Mesodermal cell (in vitro differentiated cells): ENCODE results near the gene MARCHF10.
"Not testable (repeated sequence)": the region's sequence is repeated elsewhere in the genome, so short reads cannot be mapped to it uniquely, and the experiment has no call there.

ENCODE experiments used
- H3K27ac ChIP-seq: 2 replicates; pipeline ENCODE4 v1.7.0; 2013; ENCODE audit warnings: mild to moderate bottlenecking, low read depth, low read length, moderate library complexity; ENCODE audit not compliant: severe bottlenecking
- H3K36me3 ChIP-seq: 2 replicates; pipeline ENCODE4 v1.7.1; 2013; ENCODE audit warnings: mild to moderate bottlenecking, low read length, moderate library complexity; ENCODE audit not compliant: control insufficient read depth, insufficient read depth
- H3K4me1 ChIP-seq: one replicate; pipeline ENCODE4 v1.7.1; 2013; ENCODE audit warnings: mild to moderate bottlenecking, low read length; ENCODE audit not compliant: insufficient read depth, control insufficient read depth, poor library complexity, severe bottlenecking
- H3K4me3 ChIP-seq: 2 replicates; pipeline ENCODE4 v1.7.0; 2013; ENCODE audit warnings: low read length, control low read depth, mild to moderate bottlenecking; ENCODE audit not compliant: insufficient read depth, poor library complexity, severe bottlenecking; ENCODE audit errors: extremely low read depth
- H3K9me3 ChIP-seq: 2 replicates; pipeline ENCODE4 v1.7.1; 2013; ENCODE audit warnings: mild to moderate bottlenecking, low read length, moderate library complexity; ENCODE audit not compliant: control insufficient read depth
- WGBS, 2 experiments: methylation state at CpG; one replicate each; pipeline ENCODE4 v1.1.5; 2013; ENCODE audit warnings: missing lambda C conversion rate in 2 of 2; ENCODE audit not compliant: insufficient coverage in 2 of 2; 5-methylcytosine and 5-hydroxymethylcytosine counted together

The MARCHF10 gene

GRCh38 chr17:62840871-62841270 lies 32.8 kb upstream of the MARCHF10 start:
- WGBS, 2 experiments = 90 to 94% methylated on average over 2 to 4 of the region's 4 CpGs
- no peak overlapping the region for H3K27ac ChIP-seq
- no peaks in the 10 kb centered on the region for H3K36me3 ChIP-seq
- no peaks in the 10 kb centered on the region for H3K4me1 ChIP-seq
- peaks cover 11% of the 10 kb centered on the region for H3K9me3 ChIP-seq
- no peak overlapping the region for H3K4me3 ChIP-seq

- not testable (repeated sequence) for H3K27ac ChIP-seq, H3K4me3 ChIP-seq, H3K4me1 ChIP-seq, H3K36me3 ChIP-seq
- peaks cover 11% of the 10 kb centered on the region for H3K9me3 ChIP-seq
- WGBS, 2 experiments = 50 to 75% methylated on average over 2 to 3 of the region's 4 CpGs
Measured at GRCh38 chr17:62833816-62834215, 25.7 kb upstream of the MARCHF10 start.

- no peaks in the 10 kb centered on the region for H3K36me3 ChIP-seq
- no peak overlapping the region for H3K4me3 ChIP-seq
- H3K27ac ChIP-seq = no peak overlapping the region
- WGBS, 2 experiments = 90 to 100% methylated on average over 1 of the region's 1 CpG
- H3K9me3 ChIP-seq = peaks cover 9% of the 10 kb centered on the region
- peaks cover 8% of the 10 kb centered on the region for H3K4me1 ChIP-seq
Measured at GRCh38 chr17:62832405-62832804, 24.3 kb upstream of the MARCHF10 start.

GRCh38 chr17:62831066-62831465 lies 23.0 kb upstream of the MARCHF10 start:
- H3K27ac ChIP-seq, H3K36me3 ChIP-seq, H3K4me1 ChIP-seq, H3K4me3 ChIP-seq, H3K9me3 ChIP-seq: not testable (repeated sequence)
- 89 to 94% methylated on average over 4 to 5 of the region's 6 CpGs for WGBS, 2 experiments

- Histone ChIP-seq H3K4me3 (no peak overlapping the region), H3K27ac (peak overlapping the region; percentile 24), H3K36me3 (no peaks in the 10 kb centered on the region), H3K4me1 (peaks cover 28% of the 10 kb centered on the region), H3K9me3 (no peaks in the 10 kb centered on the region)
- 83 to 100% methylated on average over 1 to 2 of the region's 10 CpGs for WGBS, 2 experiments
Measured at GRCh38 chr17:62827746-62828485, 19.8 kb upstream of the MARCHF10 start.

- no peak overlapping the region for H3K4me3 ChIP-seq
- H3K9me3 ChIP-seq = no peaks in the 10 kb centered on the region
- H3K36me3 ChIP-seq = no peaks in the 10 kb centered on the region
- WGBS, 2 experiments = 83% methylated on average over 1 of the region's 3 CpGs; no CpG with 5 or more reads in 1 of the 2 experiments
- no peak overlapping the region for H3K27ac ChIP-seq
- peaks cover 35% of the 10 kb centered on the region for H3K4me1 ChIP-seq
Measured at GRCh38 chr17:62826956-62827355, 18.8 kb upstream of the MARCHF10 start.

GRCh38 chr17:62825182-62825581 lies 17.1 kb upstream of the MARCHF10 start:
- peak overlapping the region; percentile 86 for H3K27ac ChIP-seq
- H3K9me3 ChIP-seq = no peaks in the 10 kb centered on the region
- peaks cover 53% of the 10 kb centered on the region for H3K4me1 ChIP-seq
- H3K4me3 ChIP-seq = no peak overlapping the region
- WGBS, 2 experiments = 70 to 92% methylated on average over 2 of the region's 3 CpGs
- H3K36me3 ChIP-seq = no peaks in the 10 kb centered on the region

- Histone ChIP-seq H3K4me1 (peaks cover 56% of the 10 kb centered on the region), H3K27ac (peak overlapping the region; percentile 86), H3K4me3 (no peak overlapping the region), H3K9me3 (no peaks in the 10 kb centered on the region), H3K36me3 (no peaks in the 10 kb centered on the region)
- 6 to 21% methylated on average over 5 to 6 of the region's 7 CpGs for WGBS, 2 experiments
Measured at GRCh38 chr17:62824290-62825131, 16.4 kb upstream of the MARCHF10 start.

- no peak overlapping the region for H3K4me3 ChIP-seq
- H3K27ac ChIP-seq = no peak overlapping the region
- no peaks in the 10 kb centered on the region for H3K36me3 ChIP-seq
- no peaks in the 10 kb centered on the region for H3K9me3 ChIP-seq
- peaks cover 68% of the 10 kb centered on the region for H3K4me1 ChIP-seq
- 91 to 98% methylated on average over 6 of the region's 8 CpGs for WGBS, 2 experiments
Measured at GRCh38 chr17:62823111-62823893, 15.2 kb upstream of the MARCHF10 start.

- peaks cover 61% of the 10 kb centered on the region for H3K4me1 ChIP-seq
- 89 to 98% methylated on average over 6 to 8 of the region's 11 CpGs for WGBS, 2 experiments
- H3K4me3 ChIP-seq = no peak overlapping the region
- no peaks in the 10 kb centered on the region for H3K9me3 ChIP-seq
- H3K27ac ChIP-seq = no peak overlapping the region
- H3K36me3 ChIP-seq = no peaks in the 10 kb centered on the region
Measured at GRCh38 chr17:62822080-62822904, 14.2 kb upstream of the MARCHF10 start.
